Memory B cell (primary cell): ENCODE results near the gene LCOR.
"Not testable (repeated sequence)": the region's sequence is repeated elsewhere in the genome, so short reads cannot be mapped to it uniquely, and the experiment has no call there.

Source experiments
- ATAC-seq: fragments of 150-1000 bp; cut with Tn5 transposase; 2 replicates; pipeline ENCODE4 v1.10.0; 2021; ENCODE audit warnings: low read depth, mild to moderate bottlenecking, moderate library complexity
- DNase-seq, 2 donors: peaks; one replicate each; pipeline ENCODE4 v3.0.0; 2022; ENCODE audit warnings: low spot score in 2 of 2
- H3K27ac Mint-ChIP-seq: one replicate; pipeline ENCODE4 v1.8.0; 2022; ENCODE audit warnings: mild to moderate bottlenecking, moderate library complexity, mixed read lengths
- H3K27me3 Mint-ChIP-seq: one replicate; pipeline ENCODE4 v1.8.0; 2022; ENCODE audit warnings: mixed read lengths
- H3K36me3 Mint-ChIP-seq: one replicate; pipeline ENCODE4 v1.8.0; 2022; ENCODE audit warnings: mild to moderate bottlenecking, mixed read lengths
- H3K4me1 Mint-ChIP-seq: one replicate; pipeline ENCODE4 v1.8.0; 2022; ENCODE audit warnings: mixed read lengths
- H3K4me3 Mint-ChIP-seq: one replicate; pipeline ENCODE4 v1.8.0; 2022; ENCODE audit warnings: mild to moderate bottlenecking, moderate library complexity, mixed read lengths
- H3K9me3 Mint-ChIP-seq: one replicate; pipeline ENCODE4 v1.8.0; 2022; ENCODE audit warnings: mixed read lengths

LCOR gene

DNA sequence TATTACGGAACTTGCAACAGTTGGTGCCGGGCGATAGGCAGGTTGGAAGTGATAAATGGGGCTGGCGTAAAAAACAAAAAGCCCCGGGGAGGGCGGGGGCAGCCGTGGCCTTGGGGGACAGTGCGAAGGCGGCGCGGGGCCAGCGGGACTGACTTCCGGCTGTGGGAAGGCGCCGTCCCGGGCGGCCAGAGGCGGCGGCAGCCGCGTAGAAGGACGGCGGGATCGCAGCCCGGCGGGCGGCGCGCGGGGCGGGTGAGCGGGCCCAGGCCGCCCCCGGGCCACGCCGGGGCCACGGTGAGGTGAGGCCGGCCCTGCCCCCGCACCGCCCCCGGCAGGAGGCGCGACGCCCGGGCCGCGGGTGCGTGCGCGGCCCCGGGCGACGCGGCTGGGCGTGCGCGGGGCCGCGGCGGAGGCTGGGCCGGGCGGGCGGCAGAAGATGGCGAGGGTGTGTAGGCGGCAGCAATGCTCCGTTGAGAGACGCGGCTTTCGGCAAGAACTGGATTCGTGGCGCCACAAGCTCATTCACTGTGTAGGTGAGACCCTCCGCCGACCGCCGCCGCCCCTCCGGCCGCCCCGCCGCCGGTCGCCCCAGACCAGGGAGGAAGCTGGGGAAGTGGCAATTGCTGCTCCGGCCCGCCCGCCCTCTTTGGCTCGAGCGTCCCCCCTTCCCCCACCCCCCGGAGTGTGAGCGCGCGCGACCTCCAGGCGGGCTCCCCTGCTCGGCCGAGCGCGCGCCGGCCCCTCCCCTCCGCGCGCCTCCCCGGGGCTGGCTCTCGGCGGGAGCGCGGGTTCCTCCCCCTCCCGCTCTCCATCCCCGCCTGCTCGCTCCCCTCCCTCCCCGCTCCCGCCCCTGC, at the start of gene LCOR:
Gene LCOR (plus strand): TSS at position 432 of the 854 bp plus-strand sequence. CDS start 116,760 bp downstream, outside the sequence.
- peak within 1 kb of the TSS; percentile 94 for H3K4me3 Mint-ChIP-seq
- H3K36me3 Mint-ChIP-seq: no peaks in the 10 kb centered on the region
- H3K27me3 Mint-ChIP-seq: no peaks in the 10 kb centered on the region
- peak; percentile 85 to 88 for DNase-seq
- peak within 1 kb of the TSS; percentile 98 for H3K27ac Mint-ChIP-seq
- peak; percentile 71 for ATAC-seq
- no peaks in the 10 kb centered on the region for H3K9me3 Mint-ChIP-seq
- H3K4me1 Mint-ChIP-seq: peaks cover 33% of the 10 kb centered on the region

DNA sequence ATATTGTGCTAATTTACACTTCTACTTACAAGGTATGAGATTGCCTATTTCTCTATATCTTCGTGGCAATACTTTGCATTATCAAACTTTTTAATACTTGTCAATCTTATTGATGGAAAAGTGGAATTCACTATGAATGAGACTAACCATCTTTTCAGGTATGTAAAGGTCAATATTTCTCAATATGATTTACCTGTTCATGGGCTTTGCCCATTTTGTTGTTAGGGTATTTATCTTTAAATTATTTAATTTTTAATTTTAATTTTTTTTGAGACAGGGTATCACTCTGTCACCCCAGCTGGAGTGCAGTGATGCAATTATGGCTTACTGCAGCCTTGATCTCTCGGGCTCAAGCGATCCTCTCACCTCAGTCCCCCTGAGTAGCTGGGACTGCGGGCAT, 47.8 kb upstream of the LCOR start:
- Mint-ChIP-seq H3K4me1 (peaks cover 2% of the 10 kb centered on the region), H3K27ac (no peak overlapping the region), H3K27me3 (no peaks in the 10 kb centered on the region), H3K36me3 (no peaks in the 10 kb centered on the region), H3K9me3 (no peaks in the 10 kb centered on the region), H3K4me3 (no peak overlapping the region)
- ATAC-seq (no peak), DNase-seq (no peak)

DNA sequence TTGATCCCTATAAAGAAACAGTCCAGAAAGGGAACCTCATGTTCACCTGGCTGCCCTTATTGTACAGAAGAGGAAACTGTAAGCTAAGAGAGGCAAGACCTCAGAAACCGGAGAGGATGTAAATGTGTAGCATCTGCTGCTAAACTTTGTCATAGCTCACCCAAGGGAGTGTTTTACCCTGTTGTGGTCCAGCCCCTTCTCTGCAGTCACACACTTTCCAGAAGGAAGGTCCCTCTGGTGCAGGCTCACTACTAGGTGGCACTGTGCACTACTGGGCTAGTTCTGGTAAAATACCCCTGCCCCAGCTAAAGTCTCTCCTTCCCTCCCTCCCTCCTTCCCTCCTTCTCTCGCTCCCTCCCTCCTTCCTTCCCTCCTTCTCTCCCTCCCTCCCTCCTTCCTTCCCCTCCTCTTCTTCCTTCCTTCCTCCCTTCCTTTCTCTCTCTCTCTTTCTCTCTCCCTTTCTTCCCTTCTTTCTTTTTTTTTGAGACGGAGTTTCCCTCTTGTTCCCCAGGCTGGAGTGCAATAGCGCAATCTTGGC, 42.5 kb upstream of the LCOR start:
- H3K9me3 Mint-ChIP-seq: no peaks in the 10 kb centered on the region
- no peaks in the 10 kb centered on the region for H3K27me3 Mint-ChIP-seq
- ATAC-seq (peak; percentile 98), DNase-seq (peak; percentile 27 to 59)
- peak overlapping the region; percentile 37 for H3K27ac Mint-ChIP-seq
- no peaks in the 10 kb centered on the region for H3K36me3 Mint-ChIP-seq
- peaks cover 12% of the 10 kb centered on the region for H3K4me1 Mint-ChIP-seq
- H3K4me3 Mint-ChIP-seq: no peak overlapping the region

DNA sequence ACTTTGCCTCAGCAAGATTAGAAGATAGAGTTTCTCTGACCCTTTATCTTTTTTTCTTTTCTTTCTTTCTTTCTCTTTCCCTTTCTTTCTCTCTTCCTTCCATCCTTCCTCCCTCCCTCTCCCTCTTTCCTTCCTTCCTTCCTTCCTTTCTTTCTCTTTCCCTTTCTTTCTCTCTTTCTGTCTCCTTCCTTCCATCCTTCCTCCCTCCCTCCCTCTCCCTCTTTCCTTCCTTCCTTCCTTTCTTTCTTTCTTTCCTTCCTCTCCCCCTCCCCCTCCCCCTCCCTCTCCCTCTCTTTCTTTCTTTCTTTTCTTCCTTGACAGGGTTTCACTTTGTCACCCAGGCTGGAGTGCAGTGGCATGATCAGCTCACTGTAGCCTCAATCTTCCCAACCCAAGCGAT, 40.2 kb upstream of the LCOR start:
- H3K4me1 Mint-ChIP-seq: peaks cover 12% of the 10 kb centered on the region

DNA sequence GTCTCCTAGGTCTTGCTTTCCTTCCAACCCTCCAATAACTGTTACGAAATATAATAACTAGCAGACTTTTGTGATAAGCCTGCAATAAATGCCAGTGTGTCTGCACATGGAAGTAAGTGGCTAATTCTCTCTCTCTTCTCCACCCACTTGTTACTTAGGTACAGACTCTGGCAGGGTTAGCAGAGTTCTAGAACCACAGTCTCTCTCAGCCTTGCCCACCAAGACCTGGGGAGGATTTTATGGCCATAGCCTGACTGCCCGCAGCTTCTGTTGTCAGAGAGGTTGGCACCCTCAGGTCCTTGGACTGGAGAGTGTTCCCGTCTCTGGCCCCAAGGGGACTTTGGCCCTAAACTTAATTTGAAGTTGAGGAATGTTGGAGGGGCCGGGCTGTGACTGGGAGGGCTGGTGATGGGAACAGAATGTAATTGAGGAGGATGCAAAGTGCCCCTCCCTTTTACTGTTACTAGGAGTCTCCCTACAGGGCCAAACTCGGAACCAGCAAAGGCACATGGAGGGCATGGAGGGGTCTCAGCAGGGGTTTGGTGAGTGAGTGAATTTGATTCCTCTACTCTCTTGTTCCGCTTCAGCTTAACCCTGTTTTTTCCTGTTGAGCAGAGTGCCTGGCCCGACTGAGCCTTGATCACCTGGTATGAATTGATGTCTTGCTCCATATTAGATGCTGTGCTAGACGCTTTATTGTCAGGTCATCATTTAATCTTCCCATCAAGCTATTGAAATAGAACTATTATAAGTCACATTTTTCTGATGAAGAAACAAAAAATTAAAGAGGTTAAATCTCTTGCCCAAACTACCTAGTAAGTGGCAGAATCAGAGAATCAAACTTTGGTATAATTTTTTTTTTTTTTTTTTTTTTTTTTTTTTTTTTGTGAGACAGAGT, 37.0 kb upstream of the LCOR start:
- H3K9me3 Mint-ChIP-seq: no peaks in the 10 kb centered on the region
- no peak overlapping the region for H3K4me3 Mint-ChIP-seq
- no peak for DNase-seq
- no peak overlapping the region for H3K27ac Mint-ChIP-seq
- no peaks in the 10 kb centered on the region for H3K36me3 Mint-ChIP-seq
- H3K4me1 Mint-ChIP-seq: peaks cover 3% of the 10 kb centered on the region
- H3K27me3 Mint-ChIP-seq: no peaks in the 10 kb centered on the region
- ATAC-seq: no peak

More for the DNA sequence above, 40.2 kb upstream of the LCOR start:
- no peaks in the 10 kb centered on the region for H3K9me3 Mint-ChIP-seq
- DNase-seq (no peak), ATAC-seq (no peak)
- H3K36me3 Mint-ChIP-seq: no peaks in the 10 kb centered on the region
- peak overlapping the region; percentile 31 for H3K27ac Mint-ChIP-seq
- no peaks in the 10 kb centered on the region for H3K27me3 Mint-ChIP-seq
- no peak overlapping the region for H3K4me3 Mint-ChIP-seq

DNA sequence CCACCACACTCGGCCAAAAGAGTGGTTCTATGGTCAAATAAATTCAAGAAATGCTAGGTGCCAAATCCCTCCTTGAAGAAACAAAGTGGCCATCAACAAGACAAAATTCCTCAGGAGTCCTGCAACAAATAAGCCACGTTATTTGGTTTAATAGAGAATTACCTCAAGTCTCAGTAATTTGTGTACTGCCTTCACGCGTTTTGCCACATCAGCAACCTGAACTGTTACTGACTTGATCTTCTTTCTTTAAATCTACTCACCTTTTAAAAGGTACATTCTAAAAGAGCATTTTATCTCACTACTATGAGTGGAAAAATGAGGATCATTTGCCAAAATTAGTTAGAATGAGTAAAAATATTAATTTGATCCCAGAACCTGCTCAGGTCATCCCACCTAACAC, 34.6 kb upstream of the LCOR start:
- Mint-ChIP-seq H3K27me3 (no peaks in the 10 kb centered on the region), H3K9me3 (no peaks in the 10 kb centered on the region), H3K27ac (no peak overlapping the region), H3K36me3 (no peaks in the 10 kb centered on the region), H3K4me3 (no peak overlapping the region), H3K4me1 (peaks cover 4% of the 10 kb centered on the region)
- ATAC-seq (no peak), DNase-seq (no peak)

DNA sequence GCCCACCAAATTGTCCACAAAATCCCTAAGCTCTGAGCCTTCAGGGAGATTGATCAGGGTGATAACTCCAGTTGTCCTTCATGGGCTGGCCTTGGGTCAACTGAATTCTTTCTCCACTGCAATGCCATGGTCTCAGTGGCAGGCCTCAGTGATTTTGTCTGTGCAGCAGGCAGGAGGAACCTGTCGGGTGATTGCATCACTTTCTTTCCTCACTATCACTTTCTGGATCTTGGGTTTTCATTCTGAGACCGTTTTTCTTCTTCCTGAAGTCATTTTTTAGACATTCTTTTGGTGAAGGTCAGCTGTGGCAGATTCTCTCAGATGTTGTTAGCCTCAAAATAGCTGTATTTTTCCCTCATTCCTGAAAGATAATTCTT, 28.8 kb upstream of the LCOR start:
- ATAC-seq (no peak), DNase-seq (no peak)
- Mint-ChIP-seq H3K27me3 (no peaks in the 10 kb centered on the region), H3K27ac (no peak overlapping the region), H3K4me3 (no peak overlapping the region), H3K36me3 (no peaks in the 10 kb centered on the region), H3K4me1 (peaks cover 4% of the 10 kb centered on the region), H3K9me3 (peaks cover 4% of the 10 kb centered on the region)

DNA sequence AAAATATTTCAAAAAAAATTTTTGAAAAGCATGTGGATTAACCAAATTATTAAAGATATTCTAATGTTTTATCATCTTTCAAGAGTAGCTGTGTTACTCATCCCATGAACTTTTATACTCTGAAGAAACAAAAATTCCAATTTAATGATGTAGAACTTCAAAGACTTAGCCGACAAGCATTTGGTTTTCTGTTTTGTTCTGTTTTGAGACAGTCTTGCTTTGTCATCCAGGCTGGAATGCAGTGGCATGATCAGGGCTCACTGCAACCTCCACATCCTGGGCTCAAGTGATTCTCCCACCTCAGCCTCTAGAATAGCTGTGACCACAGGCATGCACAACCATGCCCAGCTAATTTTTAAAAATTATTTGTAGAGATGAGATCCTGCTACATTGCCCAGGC, 17.8 kb upstream of the LCOR start:
- no peak overlapping the region for H3K27ac Mint-ChIP-seq

DNA sequence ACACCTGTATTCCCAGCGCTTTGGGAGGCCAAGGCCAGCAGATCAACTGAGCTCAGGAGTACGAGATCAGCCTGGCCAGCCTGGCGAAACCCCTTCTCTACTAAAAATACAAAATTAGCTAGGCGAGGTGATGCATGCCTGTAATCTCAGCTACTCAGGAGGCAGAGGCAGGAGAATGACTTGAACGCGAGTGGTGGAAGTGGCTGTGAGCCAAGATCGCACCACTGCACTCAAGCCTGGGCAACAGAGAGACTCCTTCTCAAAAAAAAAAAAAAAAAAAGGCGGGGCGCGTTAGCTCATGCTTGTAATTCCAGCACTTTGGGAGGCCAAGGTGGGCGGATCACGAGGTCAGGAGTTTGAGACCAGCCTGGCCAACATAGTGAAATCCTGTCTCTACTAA, 13.1 kb upstream of the LCOR start:
- H3K4me3 Mint-ChIP-seq, H3K9me3 Mint-ChIP-seq, DNase-seq, H3K27me3 Mint-ChIP-seq, H3K27ac Mint-ChIP-seq, ATAC-seq, H3K4me1 Mint-ChIP-seq, H3K36me3 Mint-ChIP-seq: not testable (repeated sequence)

More for the DNA sequence above, 17.8 kb upstream of the LCOR start:
- Mint-ChIP-seq H3K4me1 (peaks cover 2% of the 10 kb centered on the region), H3K27me3 (no peaks in the 10 kb centered on the region), H3K36me3 (no peaks in the 10 kb centered on the region), H3K9me3 (no peaks in the 10 kb centered on the region), H3K4me3 (no peak overlapping the region)
- DNase-seq: no peak
- ATAC-seq: no peak

DNA sequence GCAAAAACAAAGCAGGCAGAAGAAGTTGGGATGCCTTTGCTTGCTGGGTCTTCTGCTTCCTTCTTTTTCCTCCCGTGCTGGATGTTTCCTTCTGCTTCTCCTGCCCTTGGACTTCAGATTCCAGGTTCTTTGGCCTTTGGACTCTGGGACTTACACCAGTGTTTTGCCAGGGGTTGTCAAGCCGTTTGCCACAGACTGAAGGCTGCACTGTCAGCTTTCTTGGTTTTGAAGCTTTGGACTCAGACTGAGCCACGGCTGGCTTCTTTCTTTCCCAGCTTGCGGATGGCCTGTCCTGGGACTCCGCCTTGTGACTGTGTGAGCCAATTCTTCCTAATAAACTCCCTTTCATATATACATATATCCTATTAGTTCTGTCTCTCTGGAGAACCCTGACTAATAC, 11.3 kb upstream of the LCOR start:
- Mint-ChIP-seq H3K4me1 (no peaks in the 10 kb centered on the region), H3K9me3 (no peaks in the 10 kb centered on the region), H3K36me3 (no peaks in the 10 kb centered on the region), H3K27ac (no peak overlapping the region), H3K27me3 (no peaks in the 10 kb centered on the region), H3K4me3 (no peak overlapping the region)
- no peak for ATAC-seq
- DNase-seq: no peak

DNA sequence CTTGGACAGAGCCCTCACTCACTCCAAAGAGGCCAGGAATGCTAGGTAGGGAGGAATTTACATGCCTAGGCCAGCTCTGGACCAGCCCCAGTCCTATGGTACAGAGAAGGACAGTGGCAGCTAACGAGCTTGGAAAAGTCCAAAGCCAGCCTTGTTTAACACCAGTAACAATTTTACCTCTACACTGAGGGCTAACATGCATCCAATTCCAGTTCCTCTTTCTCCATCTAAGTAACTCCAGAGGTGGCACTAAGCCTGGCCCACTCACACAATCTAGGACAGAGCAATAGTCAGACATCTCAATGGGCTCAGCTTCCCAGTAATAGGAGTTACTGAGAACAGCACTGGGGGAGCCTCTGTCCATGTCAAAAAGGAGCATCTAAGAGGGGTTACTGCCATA, 5.7 kb upstream of the LCOR start:
- no peak for DNase-seq
- H3K27ac Mint-ChIP-seq: no peak overlapping the region
- H3K27me3 Mint-ChIP-seq: no peaks in the 10 kb centered on the region
- no peak overlapping the region for H3K4me3 Mint-ChIP-seq
- ATAC-seq: no peak
- H3K4me1 Mint-ChIP-seq: peaks cover 6% of the 10 kb centered on the region
- H3K36me3 Mint-ChIP-seq: no peaks in the 10 kb centered on the region
- H3K9me3 Mint-ChIP-seq: no peaks in the 10 kb centered on the region

DNA sequence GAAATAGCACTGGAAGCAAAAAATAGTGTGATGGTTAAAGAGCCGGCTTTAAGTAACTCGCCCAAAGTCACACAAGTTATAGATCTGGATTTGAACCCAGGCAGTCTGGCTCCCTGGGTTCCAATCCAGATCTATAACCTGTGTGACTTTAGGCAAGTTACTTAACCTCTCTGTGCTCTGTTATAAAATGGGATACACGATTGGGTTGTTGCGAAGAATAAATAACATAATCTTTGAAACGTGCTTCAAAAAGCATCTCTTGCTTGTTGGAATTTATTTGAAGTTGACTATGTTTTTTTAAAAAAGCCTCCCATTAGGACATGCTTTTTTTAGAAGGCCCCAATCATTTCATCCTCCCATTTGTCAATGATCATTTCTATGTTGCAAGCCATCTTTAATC, 3.5 kb upstream of the LCOR start:
- Mint-ChIP-seq H3K4me3 (no peak overlapping the region), H3K9me3 (no peaks in the 10 kb centered on the region), H3K27me3 (no peaks in the 10 kb centered on the region), H3K4me1 (peaks cover 12% of the 10 kb centered on the region), H3K36me3 (no peaks in the 10 kb centered on the region), H3K27ac (peak overlapping the region; percentile 47)
- DNase-seq: no peak
- ATAC-seq: no peak

DNA sequence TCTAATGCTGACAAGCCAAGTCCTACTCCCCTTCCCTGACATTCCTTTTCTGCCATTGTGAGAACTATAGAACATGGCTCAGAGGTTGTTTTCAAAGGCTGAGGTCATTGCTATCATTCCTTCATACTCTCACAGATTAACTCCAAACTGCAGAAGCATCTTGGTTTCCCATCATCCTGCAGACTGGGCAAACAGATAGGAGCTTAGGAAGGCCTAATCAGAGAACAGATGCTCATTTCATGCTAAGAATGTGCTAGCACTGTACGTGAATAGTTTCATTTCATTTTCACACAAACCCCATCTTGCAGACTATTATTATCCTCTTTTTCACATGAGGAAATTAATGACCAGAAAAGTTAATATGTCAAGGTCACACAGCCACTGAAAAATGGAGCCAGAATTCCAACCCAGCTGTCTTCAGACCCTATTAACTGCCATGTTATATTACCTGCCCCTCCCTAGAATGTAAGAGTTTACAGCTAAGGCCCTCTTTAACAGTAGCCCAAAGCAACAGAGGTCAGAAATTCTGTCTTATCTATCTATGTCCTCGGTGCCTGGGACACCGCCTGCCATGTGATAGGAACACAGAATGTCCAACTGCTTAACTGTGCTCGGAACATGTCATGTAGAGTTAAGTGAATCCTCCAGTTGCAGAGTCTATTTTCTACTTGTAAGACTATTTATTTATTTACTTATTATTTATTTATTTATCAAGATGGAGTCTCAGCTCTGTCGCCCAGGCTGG, 2.9 kb upstream of the LCOR start:
- Mint-ChIP-seq H3K36me3 (no peaks in the 10 kb centered on the region), H3K27me3 (no peaks in the 10 kb centered on the region), H3K4me3 (no peak overlapping the region), H3K27ac (peak overlapping the region; percentile 47), H3K4me1 (peaks cover 18% of the 10 kb centered on the region), H3K9me3 (no peaks in the 10 kb centered on the region)
- DNase-seq (no peak), ATAC-seq (no peak)
